GM19239 (cell line): ENCODE data around the gene GPS2.

ENCODE experiments used
- DNase-seq: peaks from one replicate; pipeline ENCODE4 v3.0.0; 2011; ENCODE audit warnings: low spot score; ENCODE audit not compliant: insufficient read length
- FAIRE-seq: peaks from 2 replicates; lab custom pipeline; 2011; peaks lifted over from hg19 to GRCh38; lab: Jason Lieb, UNC

GPS2 gene

GRCh38 chr17:7295230-7296180, 19.7 kb downstream of the GPS2 start:
- FAIRE-seq (peak; percentile 8), DNase-seq (no peak)

DNA sequence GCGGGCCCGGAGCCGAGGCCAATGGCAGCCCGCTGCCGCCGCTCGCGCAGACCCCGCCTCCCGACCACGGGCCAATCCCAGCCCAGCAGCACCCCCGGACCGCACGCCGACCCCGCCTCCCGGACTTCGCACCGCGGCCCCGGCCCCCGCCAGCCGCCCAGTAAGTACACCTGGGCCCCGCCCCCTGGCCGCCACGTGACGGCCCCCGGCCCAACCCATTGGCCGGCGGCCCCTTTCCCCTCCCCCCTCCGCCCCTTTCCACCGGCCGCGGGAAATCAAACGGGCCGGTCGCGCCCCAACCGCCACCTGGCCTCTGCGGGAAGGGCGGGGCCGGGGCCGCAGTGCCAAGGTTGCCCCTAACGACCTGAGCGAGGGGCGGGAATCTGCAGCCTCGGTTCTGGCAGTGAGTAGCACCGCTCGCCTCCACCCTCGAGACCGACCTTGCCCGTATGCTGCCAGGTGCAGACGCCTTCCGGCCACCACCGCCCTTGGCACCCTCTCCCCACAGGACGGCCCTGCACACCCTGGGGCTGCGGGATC, 20.5 kb downstream of the GPS2 start, which contains the start of gene YBX2:
Gene YBX2, minus strand, starts transcription at position 26 of the 540 bp plus-strand sequence. CDS start 139 bp downstream, outside the sequence.
- FAIRE-seq: no peak

GRCh38 chr17:7293816-7294613, 21.1 kb downstream of the GPS2 start:
- no peak for DNase-seq

More for the DNA sequence above, 20.5 kb downstream of the GPS2 start, which contains the start of gene YBX2:
- DNase-seq: peak; percentile 85

DNA sequence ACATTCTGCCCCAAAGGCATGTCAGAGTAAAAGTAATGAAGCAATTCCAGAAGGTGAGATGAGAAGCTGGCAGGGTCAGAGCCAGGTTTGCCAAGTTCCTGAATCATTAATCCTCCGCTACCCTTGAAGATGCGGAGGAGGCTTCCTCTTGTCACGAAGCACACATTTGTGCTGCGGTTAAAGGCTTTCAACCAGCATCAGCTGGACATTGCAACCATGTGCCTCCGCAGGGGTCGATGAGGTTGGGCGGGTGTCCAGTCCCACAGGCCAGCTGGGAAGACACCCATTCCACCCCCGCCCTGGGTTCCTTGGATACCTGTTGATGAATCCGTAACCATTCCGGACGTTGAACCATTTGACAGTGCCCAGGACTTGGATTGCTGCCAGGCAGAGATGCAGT, 22.0 kb downstream of the GPS2 start:
- no peak for DNase-seq
- no peak for FAIRE-seq

More at GRCh38 chr17:7293816-7294613, 21.1 kb downstream of the GPS2 start:
- peak; percentile 11 for FAIRE-seq

- FAIRE-seq (no peak), DNase-seq (no peak)
These were observed 22.4 kb downstream of the GPS2 start for GRCh38 chr17:7292729-7293128.

- DNase-seq (no peak), FAIRE-seq (no peak)
These were observed 23.0 kb downstream of the GPS2 start for GRCh38 chr17:7292194-7292593.

DNA sequence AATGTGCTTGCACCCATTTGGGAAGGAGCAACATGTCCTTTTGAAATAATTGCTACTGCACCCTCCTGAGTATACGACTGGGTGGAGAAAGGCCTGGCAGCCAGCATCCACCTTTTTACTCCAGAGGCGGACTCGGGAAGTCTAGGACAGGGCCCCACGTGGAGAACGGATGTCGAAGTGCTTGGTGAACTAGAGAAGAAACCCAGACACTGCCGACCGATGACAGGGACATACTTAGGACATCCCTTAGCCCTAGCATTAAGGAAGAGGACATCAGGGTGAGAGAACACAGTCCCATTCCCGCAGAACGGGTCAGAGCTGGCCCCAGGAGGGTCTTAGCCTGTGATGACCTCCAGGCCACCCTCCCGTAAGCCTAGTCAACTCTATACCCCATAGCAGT, 24.5 kb downstream of the GPS2 start:
- no peak for FAIRE-seq
- DNase-seq: no peak

DNA sequence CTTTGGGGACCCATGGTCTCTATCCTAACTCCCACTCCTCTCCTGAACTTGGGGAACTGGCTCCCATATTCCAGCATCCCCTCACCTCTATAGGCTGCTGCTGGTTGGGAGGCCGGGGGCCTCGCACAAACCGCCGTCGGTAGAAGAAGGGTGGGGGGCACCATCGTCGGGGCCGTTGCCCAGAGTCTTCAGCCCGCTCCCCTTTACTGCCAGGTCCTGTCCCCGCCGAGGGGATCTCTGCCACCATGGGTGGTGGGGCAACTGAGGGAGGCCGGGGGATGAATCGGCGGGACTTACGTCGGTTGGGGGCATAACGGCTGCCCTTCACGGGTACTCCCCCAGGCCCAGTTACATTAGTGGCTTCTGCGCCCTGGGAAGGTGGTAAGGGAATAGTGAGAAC, 25.0 kb downstream of the GPS2 start:
- DNase-seq (no peak), FAIRE-seq (no peak)

DNA sequence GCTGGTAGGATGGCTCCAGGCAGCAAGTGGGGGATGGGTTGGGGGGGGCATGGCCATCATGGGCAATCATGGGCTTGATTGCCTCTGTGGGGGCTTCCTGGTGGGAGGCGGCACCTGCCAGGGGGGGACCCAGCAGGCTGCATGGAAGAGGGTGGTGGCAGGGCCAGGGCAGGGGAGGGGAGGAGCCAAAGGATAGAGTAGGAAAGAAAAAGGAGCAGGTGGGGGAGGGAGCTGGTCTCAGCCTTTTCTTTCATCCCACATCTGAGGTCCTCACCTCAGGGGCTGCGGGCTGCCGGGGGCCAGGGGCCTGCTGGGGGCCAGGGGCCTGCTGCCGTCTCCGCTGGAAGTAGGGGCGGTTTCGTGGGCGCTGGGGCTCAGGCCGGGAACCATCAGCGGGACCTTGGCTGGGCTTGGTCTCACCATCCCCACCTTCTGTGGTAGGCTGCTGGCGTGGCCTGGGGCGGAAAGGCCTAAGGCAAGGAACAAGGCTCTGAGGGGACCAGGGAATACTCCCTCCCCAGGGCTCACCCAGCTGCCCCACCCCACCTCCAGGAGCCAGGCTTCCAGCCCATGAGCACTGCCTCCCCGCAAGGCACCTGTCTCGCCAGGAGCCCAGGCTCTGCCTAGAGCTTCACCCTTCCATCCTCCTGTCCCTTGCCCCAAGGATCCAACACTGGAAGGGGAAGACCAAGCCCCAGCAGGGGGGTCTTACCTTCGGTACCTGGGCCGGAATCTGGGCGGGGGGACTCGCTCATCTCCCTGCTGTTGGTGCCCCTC, 25.7 kb downstream of the GPS2 start:
- FAIRE-seq: no peak
- DNase-seq: no peak

DNA sequence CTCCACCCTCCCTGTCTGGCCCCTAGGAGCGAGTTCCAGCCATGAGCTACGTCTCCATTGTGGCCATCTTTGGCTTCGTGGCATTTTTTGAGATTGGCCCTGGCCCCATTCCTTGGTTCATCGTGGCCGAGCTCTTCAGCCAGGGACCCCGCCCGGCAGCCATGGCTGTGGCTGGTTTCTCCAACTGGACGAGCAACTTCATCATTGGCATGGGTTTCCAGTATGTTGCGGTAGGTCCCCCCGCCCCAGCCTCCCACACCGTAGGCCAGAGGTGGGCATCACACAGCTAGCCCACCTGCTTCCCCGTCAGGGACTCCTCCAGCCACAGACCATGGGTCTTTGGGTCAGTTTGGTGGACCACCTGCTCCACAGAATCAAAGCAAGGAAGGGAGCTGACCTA, 29.5 kb downstream of the GPS2 start:
- DNase-seq (no peak), FAIRE-seq (no peak)

- FAIRE-seq (no peak), DNase-seq (no peak)
These were observed 30.2 kb downstream of the GPS2 start for GRCh38 chr17:7284911-7285310.

- FAIRE-seq: no peak
- no peak for DNase-seq
These were observed 31.5 kb downstream of the GPS2 start for GRCh38 chr17:7283471-7284216.

DNA sequence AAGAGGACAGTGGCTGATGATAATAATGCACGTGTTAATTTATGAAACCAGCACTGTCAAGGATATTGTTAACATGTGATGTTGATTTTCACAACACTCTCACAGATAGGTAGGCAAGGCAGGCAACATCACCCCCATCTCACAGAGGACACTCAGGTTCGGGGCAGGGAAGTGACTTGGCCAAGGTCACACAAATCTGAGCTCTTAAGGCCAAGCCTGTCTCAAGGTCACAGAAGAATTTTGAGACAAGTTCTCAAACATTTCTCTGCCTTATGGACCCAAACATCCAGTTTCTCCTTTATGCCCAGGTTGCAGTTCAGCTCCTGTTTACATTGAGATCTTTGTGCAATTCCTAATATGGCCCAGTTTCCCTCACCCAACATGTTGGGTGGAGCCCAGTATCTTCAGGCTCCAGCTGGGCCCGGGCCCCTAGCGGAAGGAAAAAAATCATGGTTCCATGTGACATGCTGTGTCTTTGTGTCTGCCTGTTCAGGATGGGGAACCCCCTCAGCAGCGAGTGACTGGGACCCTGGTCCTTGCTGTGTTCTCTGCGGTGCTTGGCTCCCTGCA, 32.3 kb downstream of the GPS2 start:
- FAIRE-seq: no peak
- DNase-seq: no peak

- no peak for DNase-seq
- no peak for FAIRE-seq
These were observed 33.0 kb downstream of the GPS2 start for GRCh38 chr17:7281953-7282751.

- FAIRE-seq: peak; percentile 75
- DNase-seq: peak; percentile 97
These were observed 33.8 kb downstream of the GPS2 start, which contains the start of gene SLC2A4 for GRCh38 chr17:7281074-7281952. Gene SLC2A4, plus strand, starts transcription at chr17:7281718. Its CDS starts 217 bp downstream, at chr17:7281935.

GRCh38 chr17:7280519-7281073, 34.6 kb downstream of the GPS2 start:
- FAIRE-seq: peak; percentile 99
- peak; percentile 91 for DNase-seq

DNA sequence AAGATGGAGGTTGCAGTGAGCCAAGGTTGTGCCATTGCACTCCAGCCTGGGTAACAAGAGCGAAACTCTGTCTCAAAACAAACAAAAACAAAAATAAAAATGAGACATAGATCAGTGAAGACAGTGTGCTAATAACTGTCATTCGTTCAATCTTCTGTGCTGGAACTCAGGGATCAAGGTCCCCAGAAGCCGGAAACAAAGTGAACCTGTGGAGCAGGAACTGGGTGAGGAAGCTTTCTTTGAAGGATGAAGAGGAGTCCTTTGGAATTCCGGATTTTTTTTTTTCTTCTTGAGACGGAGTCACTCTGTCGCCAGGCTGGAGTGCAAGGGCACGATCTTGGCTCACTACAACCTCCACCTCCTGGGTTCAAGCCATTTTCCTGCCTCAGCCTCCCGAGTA, 35.7 kb downstream of the GPS2 start:
- FAIRE-seq (no peak), DNase-seq (no peak)
